Measurements from ENCODE around the gene TMEM182. TPM values are rescaled to one million over a fixed set of nuclear protein-coding genes. Genes with fewer than 3 reads are reported as not detected.

The TMEM182 gene
- total RNA-seq, 1 experiment from 2014 or later, result 4.3 TPM

DNA sequence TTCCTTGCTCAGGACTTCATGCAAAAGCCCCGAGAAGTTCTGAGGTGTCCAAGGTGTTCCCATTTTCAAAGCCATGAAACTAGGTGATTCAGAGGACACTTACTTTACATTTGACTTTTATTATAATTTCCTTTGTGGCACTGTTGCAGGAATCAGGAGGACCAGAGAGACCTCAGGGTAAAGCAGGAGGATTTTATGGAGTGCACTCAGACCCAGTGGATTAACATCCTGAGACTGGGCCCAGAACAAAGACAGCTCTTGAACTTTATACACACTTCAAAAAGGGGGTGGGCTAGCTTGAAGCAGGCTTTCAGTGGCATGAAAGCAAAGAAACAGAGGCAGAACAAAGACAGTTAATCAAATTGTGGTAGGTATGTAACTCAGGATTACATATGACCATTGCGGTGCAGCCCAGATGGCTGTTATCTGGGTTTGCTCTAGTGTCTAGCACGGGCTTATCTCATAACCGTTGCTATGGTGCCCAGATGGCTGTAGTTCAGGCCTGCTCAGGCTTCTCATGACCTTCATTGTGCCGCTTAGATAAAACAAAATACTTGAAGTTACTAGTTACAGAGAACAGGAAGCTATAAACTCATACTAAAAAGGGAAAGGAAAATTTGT, 39.4 kb downstream of the TMEM182 start:
- ChIA-PET CTCF (no interaction called here), POLR2A (no interaction called here)
- Mint-ChIP-seq H3K9me3 (peaks cover 62% of the 10 kb centered on the region), H3K27ac (no peak overlapping the region), H3K36me3 (peaks cover 73% of the 10 kb centered on the region), H3K4me3 (no peak overlapping the region), H3K27me3 (ENCODE audit: low read depth) (no peaks in the 10 kb centered on the region; the same call in 1 of the 2 replicates), H3K4me1 (peaks cover 6% of the 10 kb centered on the region)
- no peak for ATAC-seq
- DNase-seq (ENCODE audit: low spot score), result no peak
- TF ChIP-seq PRRX2 (CRISPR knock-in tag; IDR thresholded peaks at IDR 0.05) (no peak), JAZF1 (CRISPR knock-in tag; IDR thresholded peaks at IDR 0.05) (no peak), TCF7 (CRISPR knock-in tag; IDR thresholded peaks at IDR 0.05; ENCODE audit: low read depth) (no peak)
- TF ChIP-seq, protein P1, sequence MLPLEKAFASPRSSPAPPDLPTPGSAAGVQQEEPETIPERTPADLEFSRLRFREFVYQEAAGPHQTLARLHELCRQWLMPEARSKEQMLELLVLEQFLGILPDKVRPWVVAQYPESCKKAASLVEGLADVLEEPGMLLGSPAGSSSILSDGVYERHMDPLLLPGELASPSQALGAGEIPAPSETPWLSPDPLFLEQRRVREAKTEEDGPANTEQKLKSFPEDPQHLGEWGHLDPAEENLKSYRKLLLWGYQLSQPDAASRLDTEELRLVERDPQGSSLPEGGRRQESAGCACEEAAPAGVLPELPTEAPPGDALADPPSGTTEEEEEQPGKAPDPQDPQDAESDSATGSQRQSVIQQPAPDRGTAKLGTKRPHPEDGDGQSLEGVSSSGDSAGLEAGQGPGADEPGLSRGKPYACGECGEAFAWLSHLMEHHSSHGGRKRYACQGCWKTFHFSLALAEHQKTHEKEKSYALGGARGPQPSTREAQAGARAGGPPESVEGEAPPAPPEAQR (CRISPR knock-in tag; IDR thresholded peaks at IDR 0.05), result no peak
- TF ChIP-seq, protein P2, sequence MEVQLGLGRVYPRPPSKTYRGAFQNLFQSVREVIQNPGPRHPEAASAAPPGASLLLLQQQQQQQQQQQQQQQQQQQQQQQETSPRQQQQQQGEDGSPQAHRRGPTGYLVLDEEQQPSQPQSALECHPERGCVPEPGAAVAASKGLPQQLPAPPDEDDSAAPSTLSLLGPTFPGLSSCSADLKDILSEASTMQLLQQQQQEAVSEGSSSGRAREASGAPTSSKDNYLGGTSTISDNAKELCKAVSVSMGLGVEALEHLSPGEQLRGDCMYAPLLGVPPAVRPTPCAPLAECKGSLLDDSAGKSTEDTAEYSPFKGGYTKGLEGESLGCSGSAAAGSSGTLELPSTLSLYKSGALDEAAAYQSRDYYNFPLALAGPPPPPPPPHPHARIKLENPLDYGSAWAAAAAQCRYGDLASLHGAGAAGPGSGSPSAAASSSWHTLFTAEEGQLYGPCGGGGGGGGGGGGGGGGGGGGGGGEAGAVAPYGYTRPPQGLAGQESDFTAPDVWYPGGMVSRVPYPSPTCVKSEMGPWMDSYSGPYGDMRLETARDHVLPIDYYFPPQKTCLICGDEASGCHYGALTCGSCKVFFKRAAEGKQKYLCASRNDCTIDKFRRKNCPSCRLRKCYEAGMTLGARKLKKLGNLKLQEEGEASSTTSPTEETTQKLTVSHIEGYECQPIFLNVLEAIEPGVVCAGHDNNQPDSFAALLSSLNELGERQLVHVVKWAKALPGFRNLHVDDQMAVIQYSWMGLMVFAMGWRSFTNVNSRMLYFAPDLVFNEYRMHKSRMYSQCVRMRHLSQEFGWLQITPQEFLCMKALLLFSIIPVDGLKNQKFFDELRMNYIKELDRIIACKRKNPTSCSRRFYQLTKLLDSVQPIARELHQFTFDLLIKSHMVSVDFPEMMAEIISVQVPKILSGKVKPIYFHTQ (CRISPR knock-in tag; IDR thresholded peaks at IDR 0.05), result no peak

DNA sequence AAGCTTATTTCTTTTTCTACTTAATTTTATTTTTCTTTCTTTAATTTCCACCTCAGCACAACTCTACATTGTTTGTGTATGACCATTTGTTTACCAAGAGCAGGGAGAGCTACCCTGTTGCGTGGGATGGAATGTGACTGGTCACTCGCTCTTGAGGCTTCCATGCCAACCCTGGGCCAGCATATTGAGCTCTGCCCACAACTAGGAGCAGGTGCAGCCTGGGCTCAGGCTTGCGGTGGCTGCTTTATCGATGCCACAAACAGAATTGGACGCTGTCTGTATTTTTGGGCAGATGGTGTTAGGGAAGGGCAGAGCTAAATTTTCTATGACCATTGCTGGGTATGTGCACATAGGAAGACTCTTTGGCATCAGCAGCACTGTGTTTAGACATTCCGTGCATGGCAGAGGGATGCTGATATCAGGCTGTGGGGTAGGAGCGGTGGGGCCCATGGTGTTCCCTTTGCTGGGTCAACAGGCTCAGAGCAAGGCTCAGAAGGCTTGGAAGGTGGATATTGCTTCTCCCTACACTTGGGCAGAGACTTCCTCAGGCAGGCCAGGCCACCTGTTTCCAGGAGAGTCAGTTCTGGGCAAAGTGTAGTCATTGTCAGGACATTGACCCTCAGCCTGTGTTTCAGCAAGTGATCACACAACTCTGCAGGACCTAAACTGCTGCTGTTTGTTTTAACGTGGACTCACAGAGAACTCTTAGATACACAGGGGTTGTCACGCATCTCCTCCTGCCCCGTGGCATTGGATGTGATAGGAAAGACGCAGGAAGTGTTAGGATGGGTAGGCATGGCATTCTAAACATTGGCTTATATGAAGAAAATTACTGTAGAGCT, 40.2 kb downstream of the TMEM182 start:
- Mint-ChIP-seq H3K27ac (no peak overlapping the region), H3K27me3 (ENCODE audit: low read depth) (no peaks in the 10 kb centered on the region; the same call in 1 of the 2 replicates), H3K4me3 (no peak overlapping the region), H3K9me3 (peaks cover 62% of the 10 kb centered on the region), H3K4me1 (no peaks in the 10 kb centered on the region), H3K36me3 (peaks cover 73% of the 10 kb centered on the region)
- ATAC-seq (no peak), DNase-seq (ENCODE audit: low spot score) (no peak)
- ChIA-PET POLR2A (no interaction called here), CTCF (interaction anchor here (1.6 kb wide), 1 partner anchor 48 kb away, joined by 6 read pairs; no protein-coding TSS in a partner anchor)
- no peak for TF ChIP-seq OVOL2 (CRISPR knock-in tag; IDR thresholded peaks at IDR 0.05; ENCODE audit: borderline replicate concordance)
- TF ChIP-seq, protein P3, sequence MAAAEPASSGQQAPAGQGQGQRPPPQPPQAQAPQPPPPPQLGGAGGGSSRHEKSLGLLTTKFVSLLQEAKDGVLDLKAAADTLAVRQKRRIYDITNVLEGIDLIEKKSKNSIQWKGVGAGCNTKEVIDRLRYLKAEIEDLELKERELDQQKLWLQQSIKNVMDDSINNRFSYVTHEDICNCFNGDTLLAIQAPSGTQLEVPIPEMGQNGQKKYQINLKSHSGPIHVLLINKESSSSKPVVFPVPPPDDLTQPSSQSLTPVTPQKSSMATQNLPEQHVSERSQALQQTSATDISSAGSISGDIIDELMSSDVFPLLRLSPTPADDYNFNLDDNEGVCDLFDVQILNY (CRISPR knock-in tag; IDR thresholded peaks at IDR 0.05), result no peak
- no peak for TF ChIP-seq CBFB (CRISPR knock-in tag; IDR thresholded peaks at IDR 0.05; ENCODE audit: low read depth)
- TF ChIP-seq ZNF423 (CRISPR knock-in tag; IDR thresholded peaks at IDR 0.05), result no peak
- TF ChIP-seq, protein P4, sequence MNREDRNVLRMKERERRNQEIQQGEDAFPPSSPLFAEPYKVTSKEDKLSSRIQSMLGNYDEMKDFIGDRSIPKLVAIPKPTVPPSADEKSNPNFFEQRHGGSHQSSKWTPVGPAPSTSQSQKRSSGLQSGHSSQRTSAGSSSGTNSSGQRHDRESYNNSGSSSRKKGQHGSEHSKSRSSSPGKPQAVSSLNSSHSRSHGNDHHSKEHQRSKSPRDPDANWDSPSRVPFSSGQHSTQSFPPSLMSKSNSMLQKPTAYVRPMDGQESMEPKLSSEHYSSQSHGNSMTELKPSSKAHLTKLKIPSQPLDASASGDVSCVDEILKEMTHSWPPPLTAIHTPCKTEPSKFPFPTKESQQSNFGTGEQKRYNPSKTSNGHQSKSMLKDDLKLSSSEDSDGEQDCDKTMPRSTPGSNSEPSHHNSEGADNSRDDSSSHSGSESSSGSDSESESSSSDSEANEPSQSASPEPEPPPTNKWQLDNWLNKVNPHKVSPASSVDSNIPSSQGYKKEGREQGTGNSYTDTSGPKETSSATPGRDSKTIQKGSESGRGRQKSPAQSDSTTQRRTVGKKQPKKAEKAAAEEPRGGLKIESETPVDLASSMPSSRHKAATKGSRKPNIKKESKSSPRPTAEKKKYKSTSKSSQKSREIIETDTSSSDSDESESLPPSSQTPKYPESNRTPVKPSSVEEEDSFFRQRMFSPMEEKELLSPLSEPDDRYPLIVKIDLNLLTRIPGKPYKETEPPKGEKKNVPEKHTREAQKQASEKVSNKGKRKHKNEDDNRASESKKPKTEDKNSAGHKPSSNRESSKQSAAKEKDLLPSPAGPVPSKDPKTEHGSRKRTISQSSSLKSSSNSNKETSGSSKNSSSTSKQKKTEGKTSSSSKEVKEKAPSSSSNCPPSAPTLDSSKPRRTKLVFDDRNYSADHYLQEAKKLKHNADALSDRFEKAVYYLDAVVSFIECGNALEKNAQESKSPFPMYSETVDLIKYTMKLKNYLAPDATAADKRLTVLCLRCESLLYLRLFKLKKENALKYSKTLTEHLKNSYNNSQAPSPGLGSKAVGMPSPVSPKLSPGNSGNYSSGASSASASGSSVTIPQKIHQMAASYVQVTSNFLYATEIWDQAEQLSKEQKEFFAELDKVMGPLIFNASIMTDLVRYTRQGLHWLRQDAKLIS (CRISPR knock-in tag; IDR thresholded peaks at IDR 0.05; ENCODE audit: borderline replicate concordance), result no peak
- TF ChIP-seq, protein P5, sequence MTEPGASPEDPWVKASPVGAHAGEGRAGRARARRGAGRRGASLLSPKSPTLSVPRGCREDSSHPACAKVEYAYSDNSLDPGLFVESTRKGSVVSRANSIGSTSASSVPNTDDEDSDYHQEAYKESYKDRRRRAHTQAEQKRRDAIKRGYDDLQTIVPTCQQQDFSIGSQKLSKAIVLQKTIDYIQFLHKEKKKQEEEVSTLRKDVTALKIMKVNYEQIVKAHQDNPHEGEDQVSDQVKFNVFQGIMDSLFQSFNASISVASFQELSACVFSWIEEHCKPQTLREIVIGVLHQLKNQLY (CRISPR knock-in tag; IDR thresholded peaks at IDR 0.05), result no peak
- no peak for TF ChIP-seq TEAD4 (CRISPR knock-in tag; IDR thresholded peaks at IDR 0.05)
- TF ChIP-seq ELF4 (CRISPR knock-in tag; IDR thresholded peaks at IDR 0.05; ENCODE audit: low read depth), result no peak
- TF ChIP-seq, protein P6, sequence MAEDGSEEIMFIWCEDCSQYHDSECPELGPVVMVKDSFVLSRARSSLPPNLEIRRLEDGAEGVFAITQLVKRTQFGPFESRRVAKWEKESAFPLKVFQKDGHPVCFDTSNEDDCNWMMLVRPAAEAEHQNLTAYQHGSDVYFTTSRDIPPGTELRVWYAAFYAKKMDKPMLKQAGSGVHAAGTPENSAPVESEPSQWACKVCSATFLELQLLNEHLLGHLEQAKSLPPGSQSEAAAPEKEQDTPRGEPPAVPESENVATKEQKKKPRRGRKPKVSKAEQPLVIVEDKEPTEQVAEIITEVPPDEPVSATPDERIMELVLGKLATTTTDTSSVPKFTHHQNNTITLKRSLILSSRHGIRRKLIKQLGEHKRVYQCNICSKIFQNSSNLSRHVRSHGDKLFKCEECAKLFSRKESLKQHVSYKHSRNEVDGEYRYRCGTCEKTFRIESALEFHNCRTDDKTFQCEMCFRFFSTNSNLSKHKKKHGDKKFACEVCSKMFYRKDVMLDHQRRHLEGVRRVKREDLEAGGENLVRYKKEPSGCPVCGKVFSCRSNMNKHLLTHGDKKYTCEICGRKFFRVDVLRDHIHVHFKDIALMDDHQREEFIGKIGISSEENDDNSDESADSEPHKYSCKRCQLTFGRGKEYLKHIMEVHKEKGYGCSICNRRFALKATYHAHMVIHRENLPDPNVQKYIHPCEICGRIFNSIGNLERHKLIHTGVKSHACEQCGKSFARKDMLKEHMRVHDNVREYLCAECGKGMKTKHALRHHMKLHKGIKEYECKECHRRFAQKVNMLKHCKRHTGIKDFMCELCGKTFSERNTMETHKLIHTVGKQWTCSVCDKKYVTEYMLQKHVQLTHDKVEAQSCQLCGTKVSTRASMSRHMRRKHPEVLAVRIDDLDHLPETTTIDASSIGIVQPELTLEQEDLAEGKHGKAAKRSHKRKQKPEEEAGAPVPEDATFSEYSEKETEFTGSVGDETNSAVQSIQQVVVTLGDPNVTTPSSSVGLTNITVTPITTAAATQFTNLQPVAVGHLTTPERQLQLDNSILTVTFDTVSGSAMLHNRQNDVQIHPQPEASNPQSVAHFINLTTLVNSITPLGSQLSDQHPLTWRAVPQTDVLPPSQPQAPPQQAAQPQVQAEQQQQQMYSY (CRISPR knock-in tag; IDR thresholded peaks at IDR 0.05), result no peak
- TF ChIP-seq GRHL2 (CRISPR knock-in tag; IDR thresholded peaks at IDR 0.05; ENCODE audit: insufficient replicate concordance, severe bottlenecking), result no peak
- no peak for TF ChIP-seq JUN (CRISPR knock-in tag; IDR thresholded peaks at IDR 0.05)
- no peak for TF ChIP-seq CREB1 (CRISPR knock-in tag; IDR thresholded peaks at IDR 0.05)
- TF ChIP-seq ATF1 (CRISPR knock-in tag; IDR thresholded peaks at IDR 0.05), result no peak
- TF ChIP-seq NR2C2 (CRISPR knock-in tag; IDR thresholded peaks at IDR 0.05), result no peak
